Measurements from ENCODE around the gene AMZ1.
"Not testable (repeated sequence)": the region's sequence is repeated elsewhere in the genome, so short reads cannot be mapped to it uniquely, and the experiment has no call there.

DNA sequence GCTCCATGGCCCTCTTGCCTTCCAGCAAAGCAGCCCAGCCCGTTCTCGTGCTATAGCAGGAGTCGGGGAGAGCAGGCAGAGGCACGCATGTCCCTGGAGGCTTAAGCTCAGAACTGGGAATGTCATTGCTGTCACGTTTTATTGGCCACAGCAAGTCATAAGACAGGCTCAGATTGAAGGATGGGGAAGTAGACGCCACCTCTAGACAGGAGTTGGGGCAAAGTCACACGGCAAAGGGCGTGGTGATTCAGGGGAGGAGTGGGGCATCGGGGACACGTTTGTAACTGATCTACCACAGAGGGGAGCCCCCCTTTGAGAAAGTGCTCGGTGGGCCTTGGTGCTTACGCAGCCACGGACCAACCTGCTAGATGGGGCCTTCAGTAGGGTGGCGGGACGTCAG lies 9.5 kb upstream of the AMZ1 start:
- TF ChIP-seq, protein P1, sequence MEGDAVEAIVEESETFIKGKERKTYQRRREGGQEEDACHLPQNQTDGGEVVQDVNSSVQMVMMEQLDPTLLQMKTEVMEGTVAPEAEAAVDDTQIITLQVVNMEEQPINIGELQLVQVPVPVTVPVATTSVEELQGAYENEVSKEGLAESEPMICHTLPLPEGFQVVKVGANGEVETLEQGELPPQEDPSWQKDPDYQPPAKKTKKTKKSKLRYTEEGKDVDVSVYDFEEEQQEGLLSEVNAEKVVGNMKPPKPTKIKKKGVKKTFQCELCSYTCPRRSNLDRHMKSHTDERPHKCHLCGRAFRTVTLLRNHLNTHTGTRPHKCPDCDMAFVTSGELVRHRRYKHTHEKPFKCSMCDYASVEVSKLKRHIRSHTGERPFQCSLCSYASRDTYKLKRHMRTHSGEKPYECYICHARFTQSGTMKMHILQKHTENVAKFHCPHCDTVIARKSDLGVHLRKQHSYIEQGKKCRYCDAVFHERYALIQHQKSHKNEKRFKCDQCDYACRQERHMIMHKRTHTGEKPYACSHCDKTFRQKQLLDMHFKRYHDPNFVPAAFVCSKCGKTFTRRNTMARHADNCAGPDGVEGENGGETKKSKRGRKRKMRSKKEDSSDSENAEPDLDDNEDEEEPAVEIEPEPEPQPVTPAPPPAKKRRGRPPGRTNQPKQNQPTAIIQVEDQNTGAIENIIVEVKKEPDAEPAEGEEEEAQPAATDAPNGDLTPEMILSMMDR (IDR thresholded peaks at IDR 0.05) = not testable (repeated sequence)
- not testable (repeated sequence) for TF ChIP-seq POLR2A (IDR thresholded peaks at IDR 0.05)

All from lower leg skin (tissue), 3 donors.